NCI-H748 (cell line): ENCODE data around the gene CCL24.
A peak's percentile ranks its signal among the peaks of the same experiment; 100 is the strongest.
"Not testable (repeated sequence)": the region's sequence is repeated elsewhere in the genome, so short reads cannot be mapped to it uniquely, and the experiment has no call there.

Experiments
- DNase-seq: peaks from one replicate; lab custom pipeline; 2025; ENCODE audit not compliant: unreplicated experiment; lab: John Stamatoyannopoulos, UW

CCL24 gene

DNA sequence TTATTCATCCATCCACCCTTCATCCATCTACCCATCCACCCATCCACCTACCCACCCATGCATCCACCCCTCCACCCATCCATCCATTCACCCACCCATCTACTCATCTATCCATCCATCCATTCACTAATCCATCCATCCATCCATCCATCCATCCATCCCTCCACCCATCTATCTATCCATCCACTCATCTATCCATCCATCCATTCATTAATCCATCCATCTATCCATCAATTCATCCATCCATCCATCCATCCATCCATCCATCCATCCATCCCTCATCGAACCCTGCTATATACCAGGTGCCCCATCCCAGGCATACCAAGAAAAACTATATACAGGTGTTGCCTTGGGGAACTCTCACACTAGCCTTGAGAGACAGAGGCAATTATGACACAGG, 7.1 kb upstream of the CCL24 start:
- no peak for DNase-seq

- no peak for DNase-seq
These were observed 6.1 kb upstream of the CCL24 start for GRCh38 chr7:75819711-75820110.

DNA sequence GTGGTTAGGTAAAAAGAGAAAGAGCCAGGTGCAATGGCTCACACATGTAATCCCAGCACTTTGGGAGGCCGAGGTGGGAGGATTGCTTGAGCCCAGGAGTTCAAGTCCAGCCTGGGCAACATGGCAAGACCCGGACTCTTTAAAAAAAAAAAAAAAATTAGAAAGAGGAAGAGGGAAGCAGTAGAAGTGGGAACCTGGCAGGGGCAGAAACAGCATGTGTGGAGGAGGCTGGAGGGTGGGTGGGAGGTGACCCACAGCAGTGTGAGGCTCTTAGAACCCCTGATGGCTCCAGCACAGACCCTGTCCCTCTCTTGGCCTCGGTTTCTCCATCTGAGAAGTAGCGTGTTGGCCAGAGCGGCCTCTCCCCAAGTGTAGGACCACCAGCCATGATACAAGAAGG, 4.9 kb upstream of the CCL24 start:
- no peak for DNase-seq

DNA sequence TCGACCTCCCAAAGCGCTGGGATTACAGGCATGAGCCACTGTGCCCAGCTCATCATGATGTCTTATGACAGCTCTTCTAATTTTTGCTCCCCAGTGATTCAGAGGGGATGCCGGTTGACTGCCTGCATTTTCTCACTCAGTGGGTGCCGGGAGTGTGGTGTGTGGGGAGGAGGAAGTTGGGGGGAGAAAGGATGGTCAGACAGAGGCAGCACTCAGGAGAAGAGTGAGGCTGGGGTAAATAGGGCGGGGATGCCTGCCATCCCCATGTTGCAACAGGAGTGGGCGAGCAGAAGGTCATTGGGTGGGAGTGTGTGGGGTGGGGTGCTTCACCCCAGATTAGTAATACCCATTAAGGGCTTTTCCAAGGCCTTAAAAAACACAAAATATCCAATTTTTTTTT, 3.5 kb upstream of the CCL24 start:
- DNase-seq = no peak

DNA sequence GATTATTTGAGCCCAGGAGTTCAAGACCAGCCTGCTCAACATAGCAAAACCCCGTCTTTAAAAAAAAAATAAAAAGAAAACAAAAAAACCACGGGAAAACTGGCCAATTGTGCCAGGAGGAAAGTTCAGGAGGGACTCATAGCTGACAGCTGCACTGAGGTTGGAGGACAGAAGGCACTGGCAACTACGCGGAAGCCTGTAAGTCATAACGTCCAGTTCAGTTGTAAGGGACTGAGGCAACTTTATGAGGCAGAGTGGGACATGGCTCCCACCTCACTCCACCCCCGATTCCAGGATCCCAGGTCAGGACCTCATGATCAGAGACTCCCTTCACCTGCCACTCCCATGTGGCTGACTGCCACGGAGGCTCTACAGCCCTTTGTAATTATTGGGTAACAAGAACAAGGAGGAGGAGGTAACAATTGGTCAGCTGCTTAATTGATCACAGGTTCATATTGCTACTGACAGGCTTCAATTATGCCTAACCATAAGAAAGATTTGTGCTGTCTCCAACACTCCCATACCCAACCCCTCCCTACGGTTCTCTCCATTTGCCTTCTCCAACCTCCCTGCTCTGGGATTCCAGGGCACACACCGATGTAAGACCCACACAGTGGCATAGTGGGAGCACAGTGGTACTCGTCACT, 1.9 kb upstream of the CCL24 start:
- DNase-seq = peak; percentile 28

- no peak for DNase-seq
These were observed 871 bp upstream of the CCL24 start for GRCh38 chr7:75814407-75814947.

- DNase-seq = no peak
These were observed 522 bp downstream of the CCL24 start for GRCh38 chr7:75813084-75813483.

GRCh38 chr7:75811894-75812678, 1.5 kb downstream of the CCL24 start:
- no peak for DNase-seq

- no peak for DNase-seq
These were observed 4.2 kb downstream of the CCL24 start for GRCh38 chr7:75809396-75809795.

GRCh38 chr7:75808106-75808505, 5.5 kb downstream of the CCL24 start:
- peak; percentile 20 for DNase-seq

- DNase-seq = no peak
These were observed 6.2 kb downstream of the CCL24 start for GRCh38 chr7:75807452-75807851.

GRCh38 chr7:75806560-75807307, 6.9 kb downstream of the CCL24 start:
- DNase-seq = no peak

DNA sequence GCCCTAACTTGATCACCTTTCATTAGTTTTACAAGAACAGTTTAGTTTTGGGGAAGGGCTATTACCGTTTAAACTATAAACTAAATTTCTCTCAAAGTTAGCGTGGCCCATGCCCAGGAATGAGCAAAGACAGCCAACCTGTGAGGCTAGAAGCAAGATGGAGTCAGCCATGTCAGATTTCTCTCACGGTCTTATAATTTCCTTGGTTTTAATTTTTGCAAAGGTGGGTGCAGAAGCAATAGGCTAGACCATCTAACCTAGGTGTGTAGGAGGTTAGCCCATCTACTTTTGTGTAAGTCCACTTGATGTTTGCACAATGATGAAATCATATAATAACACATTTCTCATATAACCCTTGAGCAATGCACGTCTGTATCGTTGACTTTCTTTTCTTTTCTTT, 8.9 kb downstream of the CCL24 start:
- DNase-seq = no peak

DNA sequence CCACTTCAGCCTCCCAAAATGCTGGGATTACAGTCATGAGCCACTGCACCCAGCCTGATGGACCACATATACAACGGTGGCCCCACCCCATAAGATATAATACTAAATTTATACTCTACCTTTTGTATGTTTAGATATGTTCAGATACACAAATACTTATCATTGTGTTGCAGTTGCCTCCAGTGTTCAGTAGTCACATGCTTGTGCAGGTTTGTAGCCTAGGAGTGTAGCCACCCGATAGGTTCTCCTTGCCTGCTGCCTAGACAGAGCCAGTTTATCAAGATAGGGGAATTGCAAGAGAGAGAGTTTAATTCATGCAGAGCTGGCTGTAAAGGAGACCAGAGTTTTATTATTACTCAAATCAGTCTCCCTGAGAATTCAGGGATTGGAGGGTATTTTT, 9.6 kb downstream of the CCL24 start:
- DNase-seq = no peak

DNA sequence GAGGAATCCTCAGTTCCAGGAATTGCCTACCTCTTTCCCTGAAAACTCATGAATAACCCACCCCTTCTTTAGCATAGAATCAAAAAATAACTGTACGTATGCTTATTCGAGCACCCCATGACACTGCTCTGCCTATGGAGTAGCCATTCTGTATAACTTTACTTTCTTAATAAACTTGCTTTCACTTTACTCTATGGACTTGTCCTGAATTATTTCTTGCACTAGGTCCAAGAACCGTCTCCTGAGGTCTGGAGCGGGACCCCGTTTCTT, 11.1 kb downstream of the CCL24 start:
- no peak for DNase-seq

- no peak for DNase-seq
These were observed 14.8 kb downstream of the CCL24 start for GRCh38 chr7:75798770-75799169.

DNA sequence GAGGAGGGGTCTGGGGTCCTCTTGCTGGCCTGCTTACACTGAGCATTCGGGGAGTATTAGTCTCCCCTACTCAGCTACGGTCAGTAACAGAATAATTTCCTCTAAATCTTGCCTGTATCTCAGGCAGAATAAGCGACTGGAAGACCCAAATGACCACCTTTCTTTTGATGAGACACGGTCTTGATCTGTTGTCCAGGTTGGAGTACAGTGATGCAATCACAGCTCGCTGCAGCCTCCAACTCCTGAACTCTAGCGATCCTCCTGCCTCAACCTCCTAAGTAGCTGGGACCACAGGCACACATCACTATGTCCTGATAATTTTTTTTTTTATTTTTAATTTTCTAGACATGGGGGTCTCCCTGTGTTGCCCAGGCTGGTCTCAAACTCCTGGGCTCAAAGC, 17.2 kb downstream of the CCL24 start:
- DNase-seq = no peak

- DNase-seq = no peak
These were observed 17.7 kb downstream of the CCL24 start for GRCh38 chr7:75795831-75796285.

DNA sequence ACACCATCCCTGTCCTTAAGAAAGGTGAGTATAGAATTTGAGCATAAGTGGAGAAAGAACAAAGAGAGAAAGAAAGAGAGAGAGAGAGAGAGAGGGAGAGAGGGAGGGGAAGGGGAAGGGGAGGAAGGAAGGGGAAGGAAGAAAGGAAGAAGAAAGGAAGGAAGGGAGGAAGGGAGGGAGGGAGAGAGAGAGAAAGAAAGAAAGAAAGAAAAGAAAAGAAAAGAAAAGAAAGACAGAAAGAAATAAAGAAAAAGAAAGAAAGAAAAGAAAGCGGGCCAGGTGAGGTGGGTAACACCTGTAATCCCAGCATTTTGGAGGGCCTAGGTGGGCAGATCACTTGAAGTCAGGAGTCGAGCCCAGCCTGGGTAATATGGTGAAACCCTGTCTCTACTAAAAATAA, 19.9 kb downstream of the CCL24 start:
- DNase-seq = no peak

DNA sequence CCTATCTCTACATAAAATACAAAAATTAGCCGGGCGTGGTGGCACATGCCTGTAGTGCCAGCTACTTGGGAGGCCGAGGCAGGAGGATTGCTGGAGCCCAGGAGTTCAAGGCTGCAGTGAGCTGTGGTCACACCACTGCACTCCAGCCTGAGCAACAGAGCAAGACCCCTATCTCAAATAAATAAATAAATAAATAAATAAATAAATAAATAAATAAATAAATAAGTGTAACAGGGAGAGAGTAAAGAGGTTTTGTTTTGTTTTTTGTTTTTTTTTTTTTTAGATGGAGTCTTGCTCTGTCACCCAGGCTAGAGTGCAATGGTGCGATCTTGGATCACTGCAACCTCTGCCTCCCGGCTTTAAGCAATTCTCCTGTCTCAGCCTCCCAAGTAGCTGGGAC, 21.0 kb downstream of the CCL24 start:
- not testable (repeated sequence) for DNase-seq

GRCh38 chr7:75789361-75789924, 24.2 kb downstream of the CCL24 start:
- no peak for DNase-seq
